Mammary epithelial cell (primary cell): Measurements from ENCODE around the gene KCNIP1.

Experiments used
- CTCF ChIP-seq, 2 donors: IDR thresholded peaks in 1 of 2; conservative IDR thresholded peaks in 1 of 2; 2 replicates each; pipeline ENCODE4 v1.5.1; 2011 to 2012; ENCODE audit warnings: inconsistent platforms in 2 of 2, low read length in 2 of 2, mild to moderate bottlenecking in 2 of 2, control low read depth in 1 of 2, low read depth in 1 of 2; ENCODE audit not compliant: insufficient read depth in 1 of 2; ENCODE audit errors: extremely low read depth in 1 of 2
- EZH2 ChIP-seq: IDR thresholded peaks from 2 replicates; pipeline ENCODE4 v1.6.1; 2012; ENCODE audit warnings: low read length, inconsistent platforms, borderline replicate concordance

GRCh38 chr5:170746961-170747340, 243.1 kb downstream of the KCNIP1 start:
- TF ChIP-seq CTCF (conservative IDR thresholded peaks at IDR 0.05 in 1 of 2, IDR thresholded peaks at IDR 0.05 in 1 of 2; ENCODE audit: extremely low read depth in 1 of 2, insufficient read depth in 1 of 2, low read depth in 1 of 2, low read length in 2 of 2): no peak
- no peak for TF ChIP-seq EZH2
